Measurements from ENCODE around the gene ASB3. TPM values are rescaled to one million over a fixed set of nuclear protein-coding genes. Genes with fewer than 3 reads are reported as not detected.

Gene ASB3
- total and polyA plus RNA-seq, 9 of the 15 experiments (the other 6 are each of a cell fraction or from before 2014, with no cell fraction given) = 13.6 to 35.3 (median 18.7) TPM

GRCh38 chr2:53769318-53769945, 17.3 kb downstream of the ASB3 start (continued):
- TF ChIP-seq RBM25 (IDR thresholded peaks at IDR 0.05; ENCODE audit: low read depth, low read length, severe bottlenecking) (no peak), MEF2D (tag; conservative IDR thresholded peaks at IDR 0.05; ENCODE audit: low read depth) (no peak), ZNF316 (IDR thresholded peaks at IDR 0.05) (peak; percentile 93), HLTF (IDR thresholded peaks at IDR 0.05) (no peak), TEAD4 (IDR thresholded peaks at IDR 0.05; ENCODE audit: low read length) (0 out of 2 replicates have a peak, but pooled peaks have one; percentile 7), TEAD4 (CRISPR knock-in tag; IDR thresholded peaks at IDR 0.05; ENCODE audit: borderline replicate concordance) (no peak), ATF1 (CRISPR knock-in tag; IDR thresholded peaks at IDR 0.05) (no peak), ATF1 (tag; IDR thresholded peaks at IDR 0.05) (no peak), POLR2G (IDR thresholded peaks at IDR 0.05; ENCODE audit: low read depth, low read length) (no peak), POLR3A (IDR thresholded peaks at IDR 0.05; ENCODE audit: borderline replicate concordance, extremely low read depth, insufficient read depth, insufficient read length) (no peak), C11orf30 (IDR thresholded peaks at IDR 0.05; ENCODE audit: low read depth) (peak; percentile 91), ZNF436 (CRISPR knock-in tag; IDR thresholded peaks at IDR 0.05) (no peak), NFRKB (IDR thresholded peaks at IDR 0.05; ENCODE audit: low read depth) (no peak), TEAD1 (CRISPR knock-in tag; IDR thresholded peaks at IDR 0.05) (no peak), GTF3C2 (IDR thresholded peaks at IDR 0.05; ENCODE audit: borderline replicate concordance, extremely low read depth, insufficient read length) (no peak), DPF2 (IDR thresholded peaks at IDR 0.05) (peak; percentile 18; the same call in 1 of the 2 replicates), ZNF780A (CRISPR knock-in tag; IDR thresholded peaks at IDR 0.05) (no peak), MAZ (CRISPR knock-in tag; conservative IDR thresholded peaks at IDR 0.05 in 1 of 2, IDR thresholded peaks at IDR 0.05 in 1 of 2) (peak in 1 of 2 experiments; percentile 15; a peak in 1 of 4 replicates), CREB1 (IDR thresholded peaks at IDR 0.05) (no peak), CREB1 (CRISPR knock-in tag; IDR thresholded peaks at IDR 0.05) (no peak), ZNF184 (CRISPR knock-in tag; IDR thresholded peaks at IDR 0.05) (no peak), SLC30A9 (CRISPR knock-in tag; IDR thresholded peaks at IDR 0.05) (no peak), ZNF146 (CRISPR knock-in tag; IDR thresholded peaks at IDR 0.05; ENCODE audit: unreplicated experiment) (no peak), ZFX (CRISPR knock-in tag; IDR thresholded peaks at IDR 0.05) (0 out of 2 replicates have a peak, but pooled peaks have one; percentile 9), NFIX (CRISPR knock-in tag; IDR thresholded peaks at IDR 0.05; ENCODE audit: low read depth) (no peak), KDM5B (IDR thresholded peaks at IDR 0.05; ENCODE audit: insufficient replicate concordance, low read depth, low read length) (no peak), HEY1 (CRISPR knock-in tag; IDR thresholded peaks at IDR 0.05; ENCODE audit: borderline replicate concordance) (no peak), NR4A1 (CRISPR knock-in tag; IDR thresholded peaks at IDR 0.05) (no peak), NR4A1 (tag; IDR thresholded peaks at IDR 0.05) (no peak)
